HepG2 (cell line): ENCODE measurements around the gene PLEKHH1. TPM values are rescaled to one million over a fixed set of nuclear protein-coding genes. Genes with fewer than 3 reads are reported as not detected.
A peak's percentile ranks its signal among the peaks of the same experiment; 100 is the strongest.

Experiments
- ATAC-seq: fragments of 200-7000 bp; cut with Tn5 transposase; 3 replicates; pipeline ENCODE4 v1.9.1; 2020; ENCODE audit warnings: mild to moderate bottlenecking, moderate library complexity
- BruUV-seq: library from RNA; stranded (reverse); fragments of 400-500 nt; replicated peaks from 2 replicates; lab custom pipeline; 2021; lab: Mats Ljungman, UMichigan
- CTCF ChIA-PET: fragments of 300-600 bp; formaldehyde crosslinking; extraction: SDS; loops from one replicate; lab custom pipeline; 2021; ENCODE audit warnings: low total read pairs, inconsistent platforms, low intra/inter-chr PET ratio; lab: Yijun Ruan, JAX
- POLR2A ChIA-PET: fragments of 350-600 bp; sonication (Branson Sonifier 250); formaldehyde crosslinking; loops from one replicate; lab custom pipeline; 2020; ENCODE audit warnings: antibody characterized with exemption, inconsistent platforms; lab: Yijun Ruan, JAX
- DNase-seq: peaks from one replicate; pipeline ENCODE4 v3.0.0-alpha.2; 2015; ENCODE audit warnings: low spot score
- FAIRE-seq: peaks from 3 replicates; lab custom pipeline; 2011; peaks lifted over from hg19 to GRCh38; lab: Jason Lieb, UNC
- H2AFZ ChIP-seq: one replicate; pipeline ENCODE4 v1.6.1; 2011; ENCODE audit warnings: low read length, inconsistent platforms
- H3K27ac ChIP-seq: fragments of 300-600 bp; 3 replicates; pipeline ENCODE4 v1.8.0; 2011; ENCODE audit warnings: mixed run types, mild to moderate bottlenecking, mixed read lengths, low read length, inconsistent platforms; ENCODE audit not compliant: insufficient read depth; ENCODE audit errors: extremely low read length
- H3K27me3 ChIP-seq, 2 experiments: fragments of 200-600 bp in 1 of 2; 2 replicates in 1 of 2; 3 replicates in 1 of 2; pipeline versions ENCODE4 v1.6.0 to v1.8.0; 2011; ENCODE audit warnings: low read length in 2 of 2, mild to moderate bottlenecking in 2 of 2, moderate library complexity in 2 of 2, inconsistent platforms in 1 of 2; ENCODE audit not compliant: insufficient read depth in 2 of 2, control insufficient read depth in 1 of 2
- H3K36me3 ChIP-seq, 2 experiments: fragments of 200-600 bp in 1 of 2; replicated peaks in 1 of 2; 2 replicates in 1 of 2; 3 replicates in 1 of 2; pipeline versions ENCODE4 v1.5.1 to v1.8.0; 2011; ENCODE audit warnings: low read length in 2 of 2, inconsistent platforms in 1 of 2; ENCODE audit not compliant: insufficient read depth in 2 of 2, control insufficient read depth in 1 of 2
- H3K4me1 ChIP-seq: 2 replicates; pipeline ENCODE4 v1.5.1; 2012; ENCODE audit warnings: low read length, inconsistent platforms; ENCODE audit not compliant: insufficient read depth
- H3K4me2 ChIP-seq: 2 replicates; pipeline ENCODE4 v1.6.0; 2011; ENCODE audit warnings: low read depth, low read length, inconsistent platforms
- H3K4me3 ChIP-seq, 3 experiments: fragments of 200-600 bp in 1 of 3; sonication (generic), shearing (Covaris generic) in 1 of 3; replicated peaks in 1 of 3; 2 replicates each; pipeline ENCODE4 v1.5.1; 2011 to 2016; ENCODE audit warnings: low read length in 3 of 3, inconsistent platforms in 2 of 3, low read depth in 2 of 3, mild to moderate bottlenecking in 2 of 3, control low read depth in 1 of 3, mixed read lengths in 1 of 3; ENCODE audit not compliant: insufficient read depth in 1 of 3
- H3K79me2 ChIP-seq: one replicate; pipeline ENCODE4 v1.6.1; 2011; ENCODE audit warnings: low read length, inconsistent platforms; ENCODE audit not compliant: insufficient read depth
- H3K9ac ChIP-seq: 2 replicates; pipeline ENCODE4 v1.6.0; 2011; ENCODE audit warnings: mild to moderate bottlenecking, low read depth, low read length, inconsistent platforms; ENCODE audit not compliant: insufficient read depth
- H3K9me3 ChIP-seq: 2 replicates; pipeline ENCODE4 v1.5.1; 2012; ENCODE audit warnings: mild to moderate bottlenecking, low read length
- H4K20me1 ChIP-seq: 2 replicates; pipeline ENCODE4 v1.6.0; 2011; ENCODE audit warnings: inconsistent platforms, mild to moderate bottlenecking, low read length, moderate library complexity; ENCODE audit not compliant: insufficient read depth
- EP300 ChIP-seq, 3 experiments: sonication (generic) in 1 of 3; formaldehyde crosslinking in 1 of 3; IDR thresholded peaks; 2 replicates each; pipeline versions ENCODE4 v1.5.1 to v1.6.1; 2011 to 2020; ENCODE audit warnings: low read depth in 2 of 3, low read length in 2 of 3, borderline replicate concordance in 1 of 3, improper control_type of control experiment in 1 of 3, mild to moderate bottlenecking in 1 of 3, missing genetic modification reagents in 1 of 3, moderate library complexity in 1 of 3
- FOSL2 ChIP-seq: sonication (generic); formaldehyde crosslinking; IDR thresholded peaks from 2 replicates; pipeline ENCODE4 v1.4.0; 2020; ENCODE audit warnings: missing genetic modification reagents
- SNAPC5 ChIP-seq: sonication (generic); formaldehyde crosslinking; IDR thresholded peaks from 2 replicates; pipeline ENCODE4 v1.8.1; 2023; ENCODE audit warnings: mild to moderate bottlenecking, missing genetic modification reagents, borderline replicate concordance
- SRF ChIP-seq: IDR thresholded peaks from 2 replicates; pipeline ENCODE4 v1.6.1; 2011; ENCODE audit warnings: mild to moderate bottlenecking, low read depth, low read length, moderate library complexity
- ZNF687 ChIP-seq: sonication (generic); formaldehyde crosslinking; IDR thresholded peaks from 2 replicates; pipeline ENCODE4 v1.5.1; 2020; ENCODE audit warnings: mild to moderate bottlenecking, missing genetic modification reagents, moderate library complexity
- ZNF7 ChIP-seq: IDR thresholded peaks from 2 replicates; pipeline ENCODE4 v1.6.1; 2016; ENCODE audit warnings: missing biosample characterization, missing genetic modification reagents
- WGBS: methylation state at CpG from one replicate; pipeline ENCODE4 v1.1.6; 2017; ENCODE audit warnings: low lambda C conversion rate; 5-methylcytosine and 5-hydroxymethylcytosine counted together
- in situ Hi-C: cut with HindIII; loops from 2 replicates; pipeline ENCODE4 v1.10.0; 2017; ENCODE audit warnings: low pct_unique_long_range_greater_than_20kb; ENCODE audit not compliant: extremely low pct_ligation_motif_present
- intact Hi-C: fragments of 100-400 bp; cut with micrococcal nuclease; formaldehyde crosslinking; loops from one replicate; pipeline ENCODE4 v1.10.0; 2022; ENCODE audit not compliant: unreplicated experiment
- polyA plus RNA-seq, 8 experiments: library from polyadenylated mRNA; depleted of rRNA in 3 of 8; stranded (reverse) in 7 of 8; unstranded in 1 of 8; fragments of >200 nt; fragmentation: Illumina TruSeq in 4 of 8; extraction: Trizol in 4 of 8; gene quantifications; 2 replicates each; pipeline versions ENCODE4 v1.2.1 to v1.2.3, GENCODE V29; 2011 to 2016; ENCODE audit warnings: low read depth in 4 of 8, missing spikeins in 1 of 8, mixed read lengths in 1 of 8; ENCODE audit not compliant: insufficient read depth in 1 of 8
- total RNA-seq, 5 experiments: library from RNA; depleted of rRNA; stranded (reverse); fragments of >200 nt; fragmentation: Illumina TruSeq; extraction: Trizol; gene quantifications; 2 replicates each; pipeline ENCODE4 v1.2.3, GENCODE V29; 2016; ENCODE audit warnings: low read depth in 1 of 5
- TF ChIP-seq, protein P1 (sequence below): sonication (generic); formaldehyde crosslinking; IDR thresholded peaks from 2 replicates; pipeline ENCODE4 v1.4.0; 2020; ENCODE audit warnings: mild to moderate bottlenecking, missing genetic modification reagents
- TF ChIP-seq, protein P2 (sequence below): sonication (generic); formaldehyde crosslinking; IDR thresholded peaks from 2 replicates; pipeline ENCODE4 v1.5.0; 2020; ENCODE audit warnings: mild to moderate bottlenecking, missing genetic modification reagents, moderate library complexity

PLEKHH1 gene
- total and polyA plus RNA-seq, 2 of the 13 experiments (the other 11 are each of a cell fraction or from before 2014, with no cell fraction given) = 8.6 to 15.8 TPM

DNA sequence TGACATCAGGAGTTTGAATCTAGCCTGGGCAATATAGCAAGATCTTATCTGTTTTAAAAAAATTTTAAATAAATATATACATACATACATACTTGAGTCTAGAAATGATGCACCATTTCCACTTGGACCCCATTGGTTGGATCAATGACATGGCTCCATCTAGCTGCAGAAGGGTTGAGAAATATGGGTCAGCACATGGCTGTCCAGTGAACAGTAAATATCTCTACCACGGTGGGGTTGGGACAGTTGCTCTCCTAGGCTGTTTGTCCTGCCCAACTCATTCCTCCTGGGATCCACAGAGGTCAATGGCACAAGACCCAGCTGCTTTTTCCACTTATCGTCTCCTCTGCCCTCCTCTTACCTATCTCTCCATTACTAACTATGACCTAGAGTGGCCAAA is 23.6 kb downstream of the PLEKHH1 start:
- Histone ChIP-seq H3K27me3 (no peaks in the 10 kb centered on the region), H4K20me1 (no peaks in the 10 kb centered on the region), H3K9ac (no peak overlapping the region), H3K79me2 (no peaks in the 10 kb centered on the region), H3K4me1 (peaks cover 13% of the 10 kb centered on the region), H3K4me3 (no peak overlapping the region), H3K27ac (no peak overlapping the region), H2AFZ (no peak overlapping the region), H3K9me3 (no peaks in the 10 kb centered on the region), H3K36me3 (peaks cover 0 to 11% of the 10 kb centered on the region in 2 experiments; a peak in 2 of 5 replicates), H3K4me2 (no peak overlapping the region)
- no peak for DNase-seq
- TF ChIP-seq SNAPC5 (CRISPR knock-in tag) (no peak), ZNF7 (CRISPR knock-in tag) (no peak)
- TF ChIP-seq, protein P1, sequence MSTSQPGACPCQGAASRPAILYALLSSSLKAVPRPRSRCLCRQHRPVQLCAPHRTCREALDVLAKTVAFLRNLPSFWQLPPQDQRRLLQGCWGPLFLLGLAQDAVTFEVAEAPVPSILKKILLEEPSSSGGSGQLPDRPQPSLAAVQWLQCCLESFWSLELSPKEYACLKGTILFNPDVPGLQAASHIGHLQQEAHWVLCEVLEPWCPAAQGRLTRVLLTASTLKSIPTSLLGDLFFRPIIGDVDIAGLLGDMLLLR (CRISPR knock-in tag) = no peak
- TF ChIP-seq, protein P2, sequence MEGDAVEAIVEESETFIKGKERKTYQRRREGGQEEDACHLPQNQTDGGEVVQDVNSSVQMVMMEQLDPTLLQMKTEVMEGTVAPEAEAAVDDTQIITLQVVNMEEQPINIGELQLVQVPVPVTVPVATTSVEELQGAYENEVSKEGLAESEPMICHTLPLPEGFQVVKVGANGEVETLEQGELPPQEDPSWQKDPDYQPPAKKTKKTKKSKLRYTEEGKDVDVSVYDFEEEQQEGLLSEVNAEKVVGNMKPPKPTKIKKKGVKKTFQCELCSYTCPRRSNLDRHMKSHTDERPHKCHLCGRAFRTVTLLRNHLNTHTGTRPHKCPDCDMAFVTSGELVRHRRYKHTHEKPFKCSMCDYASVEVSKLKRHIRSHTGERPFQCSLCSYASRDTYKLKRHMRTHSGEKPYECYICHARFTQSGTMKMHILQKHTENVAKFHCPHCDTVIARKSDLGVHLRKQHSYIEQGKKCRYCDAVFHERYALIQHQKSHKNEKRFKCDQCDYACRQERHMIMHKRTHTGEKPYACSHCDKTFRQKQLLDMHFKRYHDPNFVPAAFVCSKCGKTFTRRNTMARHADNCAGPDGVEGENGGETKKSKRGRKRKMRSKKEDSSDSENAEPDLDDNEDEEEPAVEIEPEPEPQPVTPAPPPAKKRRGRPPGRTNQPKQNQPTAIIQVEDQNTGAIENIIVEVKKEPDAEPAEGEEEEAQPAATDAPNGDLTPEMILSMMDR (CRISPR knock-in tag) = 0 out of 2 replicates have a peak, but pooled peaks have one; percentile 23
- BruUV-seq = no TSS peak
- WGBS = 47% methylated on average over 2 of the region's 2 CpGs
- ChIA-PET POLR2A (no interaction called here), CTCF (no interaction called here)
- FAIRE-seq = no peak
- peak; percentile 56 for ATAC-seq
- in situ Hi-C loops (no loop called here), intact Hi-C loops (no loop called here)

- no peak overlapping the region for H3K4me2 ChIP-seq
- peaks cover 13% of the 10 kb centered on the region for H3K4me1 ChIP-seq
- ChIA-PET CTCF (no interaction called here), POLR2A (interaction anchor here (1.1 to 1.3 kb wide), 3 partner anchors 14 to 26 kb away, joined by 3 to 6 read pairs (median 4); partner anchors contain the start of gene PLEKHH1)
- H3K4me3 ChIP-seq = no peak overlapping the region
- intact Hi-C loops = no loop called here
- H3K36me3 ChIP-seq = peaks cover 0 to 11% of the 10 kb centered on the region in 2 experiments; a peak in 2 of 5 replicates
- H3K27me3 ChIP-seq = no peaks in the 10 kb centered on the region
- no peak overlapping the region for H2AFZ ChIP-seq
- no TSS peak for BruUV-seq
- no peaks in the 10 kb centered on the region for H4K20me1 ChIP-seq
- H3K9ac ChIP-seq = no peak overlapping the region
- peak; percentile 69 for ATAC-seq
- peak; percentile 67 for DNase-seq
- no peak overlapping the region for H3K27ac ChIP-seq
- in situ Hi-C loops = no loop called here
- FAIRE-seq = no peak
- no peaks in the 10 kb centered on the region for H3K9me3 ChIP-seq
- no peaks in the 10 kb centered on the region for H3K79me2 ChIP-seq
- 65% methylated on average over 6 of the region's 7 CpGs for WGBS
- TF ChIP-seq SRF (0 out of 2 replicates have a peak, but pooled peaks have one; percentile 12), EP300 (IDR thresholded peaks at IDR 0.05; ENCODE audit: low read depth in 2 of 2, low read length in 2 of 2) (0 out of 4 replicates have a peak, but pooled peaks of 1 of the 2 experiments have one; percentile 8), EP300 (CRISPR knock-in tag; IDR thresholded peaks at IDR 0.05; ENCODE audit: borderline replicate concordance) (no peak), ZNF687 (peak; percentile 21; the same call in 1 of the 2 replicates), FOSL2 (CRISPR knock-in tag) (0 out of 2 replicates have a peak, but pooled peaks have one; percentile 40)
Measured at GRCh38 chr14:67557118-67557517, 24.0 kb downstream of the PLEKHH1 start.
